ENCODE data around the gene B9D2.
"Not testable (repeated sequence)": the region's sequence is repeated elsewhere in the genome, so short reads cannot be mapped to it uniquely, and the experiment has no call there.

Gene B9D2

DNA sequence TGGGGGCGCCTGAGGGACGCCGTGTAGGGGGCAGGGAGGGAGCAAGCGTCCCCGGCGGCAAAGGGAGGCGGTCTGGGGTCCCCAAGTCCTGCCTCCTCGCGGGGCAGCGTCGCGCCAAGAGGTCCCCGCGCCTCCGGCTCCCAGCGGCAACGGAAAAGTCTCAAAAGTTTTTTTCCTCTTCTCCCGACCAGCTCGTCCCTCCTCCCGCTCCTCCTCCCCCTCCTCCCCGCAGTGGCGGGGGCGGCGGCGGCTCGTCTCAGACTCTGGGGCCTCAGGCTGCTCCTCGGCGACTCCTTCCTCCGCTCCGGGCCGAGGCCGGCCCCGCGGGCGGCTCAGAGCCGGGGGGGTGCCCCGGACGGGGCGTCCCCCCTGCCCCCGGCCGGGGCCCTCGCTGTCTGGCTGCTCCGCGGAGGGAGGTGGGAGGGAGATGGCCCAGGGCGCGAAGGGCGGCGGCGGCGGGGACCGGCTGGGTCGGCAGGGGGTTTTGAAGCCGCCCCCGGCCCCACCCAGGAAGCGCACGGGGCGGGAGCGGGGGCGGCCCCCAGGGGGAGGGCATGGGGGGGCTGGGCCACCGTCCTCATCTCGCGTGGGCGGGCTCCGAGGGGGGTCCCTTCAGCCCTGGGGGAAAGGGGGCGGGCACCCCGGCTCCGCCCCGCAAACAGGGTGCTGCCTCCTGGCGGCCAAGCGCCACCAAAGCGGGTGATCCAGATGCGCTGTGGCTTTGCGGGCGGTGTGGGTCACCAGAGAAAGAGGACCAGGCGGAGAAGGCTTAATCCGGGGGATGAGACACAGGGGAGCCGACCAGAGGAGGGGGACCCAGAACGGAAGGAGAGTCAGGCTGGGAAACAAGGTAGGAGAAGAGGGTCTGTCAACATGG lies 10.2 kb downstream of the B9D2 start, which contains the start of gene TGFB1:
TGFB1 (minus strand) TSS at position 457 of the 877 bp plus-strand sequence. CDS start 878 bp downstream, outside the sequence.
- peak; percentile 93 for DNase-seq

DNA sequence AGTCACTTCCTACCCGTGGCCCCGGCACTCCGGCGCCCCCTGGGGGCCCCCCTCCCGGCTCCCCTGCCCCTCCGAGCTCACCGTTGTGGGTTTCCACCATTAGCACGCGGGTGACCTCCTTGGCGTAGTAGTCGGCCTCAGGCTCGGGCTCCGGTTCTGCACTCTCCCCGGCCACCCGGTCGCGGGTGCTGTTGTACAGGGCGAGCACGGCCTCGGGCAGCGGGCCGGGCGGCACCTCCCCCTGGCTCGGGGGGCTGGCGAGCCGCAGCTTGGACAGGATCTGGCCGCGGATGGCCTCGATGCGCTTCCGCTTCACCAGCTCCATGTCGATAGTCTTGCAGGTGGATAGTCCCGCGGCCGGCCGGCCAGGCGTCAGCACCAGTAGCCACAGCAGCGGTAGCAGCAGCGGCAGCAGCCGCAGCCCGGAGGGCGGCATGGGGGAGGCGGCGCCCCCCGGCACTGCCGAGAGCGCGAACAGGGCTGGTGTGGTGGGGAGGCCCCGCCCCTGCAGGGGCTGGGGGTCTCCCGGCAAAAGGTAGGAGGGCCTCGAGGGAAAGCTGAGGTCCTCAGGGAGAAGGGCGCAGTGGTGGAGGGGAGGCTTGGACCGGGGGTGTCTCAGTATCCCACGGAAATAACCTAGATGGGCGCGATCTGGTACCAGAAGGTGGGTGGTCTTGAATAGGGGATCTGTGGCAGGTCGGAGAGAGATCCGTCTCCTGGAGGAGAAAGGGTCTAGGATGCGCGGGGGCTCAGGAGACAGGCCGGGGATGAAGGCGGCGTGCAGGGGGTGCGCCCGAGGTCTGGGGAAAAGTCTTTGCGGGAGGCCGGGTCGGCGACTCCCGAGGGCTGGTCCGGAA lies 11.1 kb downstream of the B9D2 start:
- DNase-seq: peak; percentile 86

DNA sequence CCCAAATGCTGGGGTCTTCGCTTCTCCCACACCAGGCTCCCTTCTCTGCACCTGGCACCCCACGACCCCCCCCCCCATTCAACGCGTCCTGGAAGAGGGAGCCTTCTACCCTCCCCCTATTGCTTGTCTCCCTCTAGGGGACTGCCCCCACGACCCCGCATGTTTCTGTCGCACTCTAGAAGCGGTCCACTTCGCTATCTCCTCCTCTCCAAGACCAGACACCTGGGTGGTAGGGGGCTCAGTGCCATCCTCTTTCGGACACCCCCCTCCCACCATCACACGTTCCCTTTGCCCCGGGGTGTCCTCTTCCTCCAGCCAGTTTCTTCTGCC lies 11.7 kb downstream of the B9D2 start:
- DNase-seq: no peak

DNA sequence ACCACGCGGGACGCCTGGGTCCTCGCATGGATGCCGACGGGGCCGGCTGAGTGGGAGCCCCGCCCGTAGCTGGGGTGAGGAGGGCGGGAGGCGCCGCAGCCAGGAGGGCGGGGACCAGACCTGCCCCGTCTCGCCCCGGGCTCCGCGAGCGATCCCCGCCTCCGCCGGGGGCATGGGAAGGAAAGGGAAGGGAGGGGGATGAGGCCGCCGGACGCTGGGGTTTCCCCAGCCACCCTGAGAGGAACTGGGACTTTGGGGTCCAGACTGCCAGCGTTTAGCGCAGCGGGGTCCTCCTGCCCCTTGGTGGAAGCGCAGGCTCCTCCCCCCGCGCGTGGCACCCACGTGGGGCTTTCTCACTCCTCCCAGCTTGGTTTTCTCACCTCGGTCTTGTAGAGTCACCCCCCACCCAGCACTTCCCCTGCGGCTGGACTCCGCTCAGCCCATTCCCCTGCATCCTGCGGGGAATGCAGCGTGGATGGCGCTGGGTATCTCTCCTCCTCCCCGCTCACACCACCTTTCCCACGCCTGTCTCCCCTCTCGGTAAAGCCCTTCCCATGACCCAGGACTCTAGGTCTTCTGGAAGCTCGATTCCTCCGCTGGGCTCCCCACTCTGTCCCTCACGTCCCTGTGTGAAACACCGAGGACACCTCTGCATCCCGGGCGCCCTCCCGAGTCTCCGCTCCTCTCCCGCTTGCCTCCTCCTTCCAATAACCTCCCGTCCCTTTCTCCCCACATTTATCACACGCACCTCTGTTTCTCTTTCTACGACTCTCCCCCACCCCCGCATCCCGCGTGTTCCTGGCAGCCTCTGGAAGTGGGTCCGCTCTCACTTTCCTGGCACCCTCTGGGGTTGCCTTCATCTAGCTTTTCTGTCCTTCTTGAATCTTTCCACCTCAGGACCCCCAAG lies 12.4 kb downstream of the B9D2 start:
- DNase-seq: peak; percentile 66

DNA sequence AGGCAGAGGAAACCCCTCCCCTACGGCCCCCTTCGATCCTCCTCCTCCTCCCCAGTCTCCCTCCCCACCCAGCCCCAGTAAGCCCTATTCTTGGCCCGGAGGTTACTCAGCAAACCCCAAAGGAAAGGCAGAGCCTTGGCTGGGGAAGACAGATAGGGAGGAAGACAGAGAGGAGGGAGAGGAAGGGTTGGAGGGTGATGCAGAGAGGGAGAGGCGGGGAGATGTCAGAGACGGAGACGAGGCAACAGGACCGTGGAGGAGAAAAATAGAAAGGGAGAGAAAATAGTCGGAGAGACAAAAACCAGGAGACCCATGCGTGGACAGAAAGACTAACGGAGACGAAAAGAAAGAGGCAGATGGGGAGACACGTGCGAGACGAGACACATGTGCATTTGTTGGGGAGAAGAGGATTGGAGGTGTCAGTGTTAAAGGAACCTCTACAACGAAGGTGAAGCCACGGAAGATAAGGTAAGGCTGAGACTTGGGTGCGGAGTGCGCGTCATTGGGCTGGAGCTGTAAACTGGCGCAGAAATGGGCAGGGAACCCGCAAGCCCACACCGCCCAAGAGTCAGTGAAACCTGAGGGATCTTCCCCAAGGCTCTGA lies 13.1 kb downstream of the B9D2 start:
- DNase-seq: no peak

DNA sequence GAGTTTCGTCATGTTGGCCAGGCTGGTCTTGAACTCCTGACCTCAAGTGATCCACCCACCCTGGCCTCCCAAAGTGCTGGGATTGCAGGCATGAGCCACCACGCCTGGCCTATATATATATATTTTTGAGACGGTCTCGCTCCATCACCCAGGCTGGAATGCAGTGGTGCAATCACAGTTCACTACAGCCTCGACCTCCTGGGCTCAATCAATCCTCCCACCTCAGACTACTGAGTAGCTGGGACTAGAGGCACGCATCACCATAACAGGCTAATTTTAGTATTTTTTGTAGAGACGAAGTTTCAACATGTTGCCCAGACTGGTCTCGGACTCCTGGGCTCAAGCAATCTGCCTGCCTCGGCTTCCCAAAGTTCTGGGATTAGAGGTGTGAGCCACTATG lies 17.0 kb downstream of the B9D2 start:
- not testable (repeated sequence) for DNase-seq

DNA sequence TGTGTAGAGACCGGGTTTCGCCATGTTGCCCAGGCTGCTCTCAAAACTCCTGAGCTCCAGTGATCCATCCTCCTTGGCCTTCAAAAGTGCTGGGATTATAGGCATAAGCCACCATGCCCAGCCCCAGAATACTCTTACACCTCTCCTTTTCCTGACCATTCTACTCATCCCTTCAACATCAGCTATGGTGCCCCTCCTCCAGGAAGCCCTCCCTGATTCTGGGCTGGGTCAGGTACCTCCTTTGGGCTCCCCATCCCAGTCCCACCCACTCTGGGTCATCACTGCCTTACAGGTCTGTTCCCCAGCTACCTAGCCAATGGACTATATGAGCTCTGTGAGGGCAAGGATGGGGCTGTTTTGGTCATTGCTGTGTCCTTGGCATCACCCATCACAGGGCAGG lies 19.8 kb downstream of the B9D2 start:
- no peak for DNase-seq

DNA sequence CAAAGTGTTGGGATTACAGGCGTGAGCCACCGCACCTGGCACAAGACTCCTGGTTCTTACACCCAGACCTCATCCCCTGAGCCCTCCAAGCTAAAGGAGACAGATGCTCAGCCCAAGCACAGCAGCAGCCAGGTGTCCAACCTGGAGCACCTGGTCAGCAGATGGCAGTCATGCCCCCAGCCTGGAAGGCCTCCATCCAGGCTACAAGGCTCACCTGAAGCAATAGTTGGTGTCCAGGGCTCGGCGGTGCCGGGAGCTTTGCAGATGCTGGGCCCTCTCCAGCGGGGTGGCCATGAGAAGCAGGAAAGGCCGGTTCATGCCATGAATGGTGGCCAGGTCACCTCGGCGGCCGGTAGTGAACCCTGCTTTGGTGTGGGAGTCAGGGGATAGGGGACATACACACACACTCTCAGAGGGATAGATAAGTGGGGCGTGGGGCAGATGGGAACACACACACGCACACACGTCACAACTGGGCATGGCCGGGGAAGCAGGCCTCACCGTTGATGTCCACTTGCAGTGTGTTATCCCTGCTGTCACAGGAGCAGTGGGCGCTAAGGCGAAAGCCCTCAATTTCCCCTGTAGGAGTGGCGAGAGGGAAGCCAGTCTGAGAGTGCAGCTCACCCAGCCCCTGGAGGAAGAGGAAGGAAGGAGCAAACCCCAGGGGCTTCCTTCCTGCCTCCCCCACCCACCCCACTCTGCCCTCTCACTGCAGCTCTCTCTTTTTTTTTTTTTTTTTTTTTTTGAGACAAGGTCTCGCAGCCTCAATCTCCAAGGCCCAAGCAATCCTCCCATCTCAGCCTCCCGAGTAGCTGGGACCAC lies 22.1 kb downstream of the B9D2 start:
- no peak for DNase-seq

DNA sequence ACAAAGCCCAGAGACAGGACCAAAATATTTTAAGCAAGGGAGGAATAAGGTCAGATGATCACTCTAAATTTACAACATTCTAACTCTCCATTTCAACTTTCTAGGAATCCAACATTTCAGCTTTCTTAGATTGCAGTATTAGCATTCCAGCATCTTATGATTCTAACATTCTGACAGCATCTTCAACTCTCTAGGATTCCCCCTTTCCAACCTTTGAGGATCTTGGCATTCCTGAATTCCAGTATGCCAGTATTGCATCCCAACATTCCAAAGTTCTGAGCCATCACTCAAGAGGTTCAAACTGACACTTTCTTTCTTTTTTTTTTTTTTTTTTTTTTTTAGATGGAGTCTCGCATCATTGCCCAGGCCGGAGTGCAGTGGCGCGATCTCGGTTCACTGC lies 24.0 kb downstream of the B9D2 start:
- DNase-seq: peak; percentile 54

DNA sequence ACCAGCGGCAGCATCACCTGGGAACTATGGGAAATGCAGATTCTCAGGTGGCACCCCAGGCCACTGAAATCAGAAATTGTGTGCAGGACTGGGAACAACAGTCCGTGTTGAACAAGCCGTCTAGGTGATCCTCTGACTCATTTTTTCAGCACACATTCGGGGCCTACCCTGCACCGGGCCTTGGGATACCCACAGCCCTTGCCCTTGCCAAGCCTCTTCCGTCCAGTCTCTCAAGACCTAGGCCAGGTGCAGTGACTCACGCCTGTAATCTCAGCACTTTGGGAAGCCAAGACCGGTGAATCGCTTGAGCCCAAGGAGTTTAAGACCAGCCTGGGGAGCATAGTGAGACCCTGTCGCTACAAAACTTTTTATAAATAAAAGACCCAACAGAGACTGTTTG lies 28.5 kb downstream of the B9D2 start:
- DNase-seq: no peak

DNA sequence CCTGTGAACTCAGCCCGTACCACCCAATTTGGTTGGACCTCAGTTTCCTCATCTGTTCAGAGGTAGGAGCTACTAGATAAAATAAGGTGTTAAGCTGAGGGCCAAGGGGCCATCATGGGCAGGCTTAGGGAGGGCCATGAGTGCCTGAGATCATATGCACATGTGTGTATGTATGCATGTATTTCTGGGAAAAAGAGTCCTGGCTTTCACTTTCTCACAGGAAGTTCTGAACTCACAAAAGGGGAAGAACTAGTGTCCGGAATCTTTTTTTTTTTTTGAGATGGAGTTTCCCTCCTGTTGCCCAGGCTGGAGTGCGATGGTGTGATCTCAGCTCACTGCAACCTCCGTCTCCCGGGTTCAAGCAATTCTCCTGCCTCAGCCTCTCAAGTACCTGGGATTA lies 29.2 kb downstream of the B9D2 start:
- no peak for DNase-seq

DNA sequence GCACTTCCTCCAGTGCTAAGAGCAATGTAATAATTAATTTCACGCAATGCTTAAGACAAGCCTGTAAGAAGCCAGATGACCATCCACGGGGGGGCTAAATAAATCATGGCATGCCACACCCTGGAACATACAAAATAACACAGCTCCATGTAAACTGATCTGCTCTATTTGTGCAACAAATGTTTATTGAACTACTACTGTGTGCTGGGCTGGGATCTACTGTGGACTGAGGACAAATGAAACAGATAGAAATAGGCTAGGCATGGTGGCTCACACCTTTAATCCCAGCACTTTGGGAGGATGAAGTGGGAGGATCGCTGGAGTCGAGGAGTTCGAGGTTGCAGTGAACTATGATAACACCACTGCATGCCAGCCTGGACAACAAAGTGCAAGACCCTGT lies 31.5 kb downstream of the B9D2 start:
- DNase-seq: no peak

DNA sequence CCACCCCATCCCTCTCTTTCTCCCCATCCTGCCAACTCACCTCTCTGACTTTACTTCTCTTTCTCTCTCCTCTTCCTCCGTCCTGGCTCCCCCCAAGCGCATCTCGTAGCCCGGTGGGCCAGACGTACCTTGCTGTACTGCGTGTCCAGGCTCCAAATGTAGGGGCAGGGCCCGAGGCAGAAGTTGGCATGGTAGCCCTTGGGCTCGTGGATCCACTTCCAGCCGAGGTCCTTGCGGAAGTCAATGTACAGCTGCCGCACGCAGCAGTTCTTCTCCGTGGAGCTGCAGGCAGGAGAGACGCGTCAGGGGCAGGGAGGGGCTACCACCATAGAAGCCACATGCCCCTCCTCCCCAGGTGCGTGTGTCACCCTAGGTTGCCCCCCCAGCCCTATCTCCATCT lies 31.9 kb downstream of the B9D2 start:
- DNase-seq: no peak

DNA sequence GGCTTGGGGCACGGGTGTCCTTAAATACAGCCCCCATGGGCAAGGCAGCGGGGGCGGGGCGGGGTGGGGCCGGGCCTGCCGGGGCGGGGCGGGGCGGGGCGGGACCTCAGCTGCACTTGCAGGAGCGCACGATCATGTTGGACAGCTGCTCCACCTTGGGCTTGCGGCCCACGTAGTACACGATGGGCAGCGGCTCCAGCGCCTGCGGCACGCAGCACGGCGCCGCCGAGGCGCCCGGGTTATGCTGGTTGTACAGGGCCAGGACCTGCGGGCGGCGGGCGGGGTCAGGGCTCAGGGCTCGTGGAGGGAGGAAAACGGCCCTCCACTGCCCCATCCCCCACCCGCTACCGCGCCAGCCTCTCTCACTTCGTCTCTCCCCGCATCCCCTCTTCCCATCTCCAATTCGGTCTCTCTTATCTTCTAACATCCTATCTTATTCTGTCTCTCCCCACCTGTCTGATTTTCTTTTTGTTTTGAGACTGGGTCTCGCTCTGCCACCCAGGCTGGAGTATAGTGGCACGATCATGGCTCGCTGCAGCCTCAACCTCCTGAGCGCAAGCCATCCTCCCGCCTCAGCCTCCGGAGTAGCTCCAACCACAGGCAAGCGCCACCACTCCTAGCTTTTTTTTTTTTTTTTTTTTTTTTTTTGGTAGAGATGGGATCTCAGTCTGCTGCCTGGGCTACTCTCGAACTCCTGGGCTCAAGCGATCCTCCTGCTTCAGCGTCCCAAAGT lies 32.8 kb downstream of the B9D2 start:
- peak; percentile 56 for DNase-seq

DNA sequence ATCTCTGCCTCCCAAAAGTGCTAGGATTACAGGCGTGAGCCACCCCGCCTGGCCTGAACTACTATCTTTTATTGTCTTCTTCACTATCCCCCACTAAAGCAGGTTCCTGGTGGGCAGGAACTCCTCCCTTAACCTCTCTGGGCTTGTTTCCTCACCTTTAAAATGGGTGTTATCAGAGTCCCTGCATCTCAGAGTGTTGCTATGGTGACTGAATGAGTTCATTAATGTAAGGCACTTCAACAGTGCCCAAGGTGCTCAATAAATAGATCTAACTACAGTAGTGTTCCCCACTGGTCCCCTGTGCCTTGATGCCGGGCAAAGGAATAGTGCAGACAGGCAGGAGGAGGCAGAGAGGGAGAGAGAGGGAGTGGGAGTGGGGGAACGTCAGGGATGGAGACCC lies 33.5 kb downstream of the B9D2 start:
- no peak for DNase-seq

DNA sequence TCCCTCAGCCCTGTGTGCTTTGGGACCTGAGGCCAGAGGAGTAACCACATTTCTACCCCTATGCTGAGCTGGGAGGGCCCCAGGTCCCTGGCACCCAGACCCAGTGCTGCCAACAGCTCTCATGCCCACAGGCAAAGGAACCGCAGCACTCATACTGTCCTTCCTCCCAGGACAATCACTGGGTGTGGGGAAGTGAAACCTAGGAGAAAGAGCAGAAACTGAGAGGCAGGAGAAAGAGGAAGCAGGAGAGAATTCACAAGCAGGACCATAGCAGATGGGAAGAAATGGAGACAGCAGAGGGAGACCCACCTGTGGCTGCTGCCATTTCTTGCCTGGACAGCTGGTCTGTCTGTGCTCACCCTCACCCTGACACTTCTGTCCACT lies 35.1 kb downstream of the B9D2 start:
- no peak for DNase-seq

DNA sequence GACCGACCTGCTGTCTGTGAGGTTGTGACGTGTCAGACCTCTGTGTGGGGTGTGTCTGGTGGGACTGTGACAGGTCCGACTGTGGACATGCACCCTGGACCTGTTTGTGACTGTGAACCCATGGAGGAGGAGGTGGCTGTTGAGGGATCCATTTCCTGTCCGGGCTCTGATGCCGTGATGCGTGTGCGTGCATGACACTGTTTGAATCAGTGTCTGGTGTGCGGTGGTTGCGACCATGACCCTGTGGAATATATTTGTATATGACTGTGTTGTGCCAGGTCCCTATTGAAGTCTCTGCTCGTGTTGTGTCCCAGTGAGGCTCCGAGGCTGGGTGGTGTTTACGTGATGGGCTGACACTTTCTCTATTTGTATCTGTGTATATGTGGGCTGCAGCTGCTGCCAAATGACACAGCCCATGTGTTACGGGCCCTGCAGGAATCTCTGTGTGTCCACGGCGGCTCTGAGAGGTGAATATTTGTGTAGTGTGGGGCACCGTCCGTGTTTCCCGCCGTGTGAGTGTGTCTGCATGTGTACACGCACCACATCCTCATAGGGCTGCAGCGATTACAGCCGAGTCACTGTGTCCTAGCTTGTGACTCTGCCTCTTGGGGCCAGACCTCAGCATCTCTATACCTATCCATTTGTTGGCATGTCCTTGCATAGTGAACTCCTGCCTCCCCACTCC lies 35.6 kb downstream of the B9D2 start:
- peak; percentile 56 for DNase-seq

DNA sequence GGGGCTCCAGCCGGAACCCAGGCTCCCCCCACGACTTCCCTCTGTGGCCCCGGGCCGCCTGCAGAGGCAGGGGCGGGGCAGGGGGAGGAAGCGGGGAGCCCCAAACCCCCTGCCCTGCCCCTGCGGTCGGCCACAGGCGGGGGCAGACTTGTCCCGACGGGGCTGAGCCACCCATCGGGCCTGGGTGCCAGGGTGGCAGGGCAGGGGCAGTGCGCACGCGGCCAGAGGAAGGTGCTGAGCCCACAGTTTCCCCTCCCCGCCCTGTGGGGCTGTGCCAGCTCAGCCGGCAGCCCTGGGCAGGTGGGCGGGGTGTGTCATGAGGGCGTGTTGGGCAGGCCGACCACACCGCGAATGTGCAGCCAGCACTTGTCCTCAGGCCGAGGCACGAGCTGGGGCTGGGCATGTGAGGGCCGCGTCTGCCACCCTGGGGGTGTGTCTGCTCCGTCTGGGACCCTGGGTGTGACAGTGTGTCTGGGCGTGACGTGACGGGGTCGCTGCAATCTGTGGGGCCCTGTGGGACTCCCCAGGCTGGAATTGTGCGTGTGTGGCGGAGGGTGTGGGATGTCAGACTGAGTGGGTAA lies 36.3 kb downstream of the B9D2 start:
- DNase-seq: peak; percentile 62

DNA sequence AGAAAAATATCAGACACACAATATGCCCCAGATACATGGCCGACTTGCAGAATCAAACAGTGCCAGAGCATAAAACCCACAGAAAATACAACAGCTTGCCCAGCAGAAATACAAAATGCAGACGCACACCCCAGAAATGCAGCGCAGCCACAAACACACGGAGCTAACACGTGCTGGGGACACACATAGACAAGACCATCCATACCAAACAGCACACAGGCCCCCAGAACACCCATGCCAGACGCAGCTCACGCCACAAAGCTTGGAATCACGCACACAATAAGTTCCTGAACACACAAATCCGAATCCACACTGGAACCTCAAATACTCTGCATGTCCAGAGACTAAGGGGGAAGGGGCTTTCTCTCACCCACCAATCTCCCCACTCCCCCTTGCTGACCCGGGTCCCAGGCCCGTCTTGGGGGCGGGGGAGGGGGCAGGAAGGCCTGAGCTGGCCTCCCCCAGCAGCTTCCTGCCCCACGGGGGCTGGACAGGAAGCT lies 36.8 kb downstream of the B9D2 start:
- no peak for DNase-seq
